Bone marrow (tissue), 2 donors: Measurements from ENCODE around the gene ITGA7.

ENCODE experiments used
- DNase-seq, 2 donors: peaks; one replicate each; lab custom pipeline; 2025; lab: John Stamatoyannopoulos, UW

Gene ITGA7, protein sequence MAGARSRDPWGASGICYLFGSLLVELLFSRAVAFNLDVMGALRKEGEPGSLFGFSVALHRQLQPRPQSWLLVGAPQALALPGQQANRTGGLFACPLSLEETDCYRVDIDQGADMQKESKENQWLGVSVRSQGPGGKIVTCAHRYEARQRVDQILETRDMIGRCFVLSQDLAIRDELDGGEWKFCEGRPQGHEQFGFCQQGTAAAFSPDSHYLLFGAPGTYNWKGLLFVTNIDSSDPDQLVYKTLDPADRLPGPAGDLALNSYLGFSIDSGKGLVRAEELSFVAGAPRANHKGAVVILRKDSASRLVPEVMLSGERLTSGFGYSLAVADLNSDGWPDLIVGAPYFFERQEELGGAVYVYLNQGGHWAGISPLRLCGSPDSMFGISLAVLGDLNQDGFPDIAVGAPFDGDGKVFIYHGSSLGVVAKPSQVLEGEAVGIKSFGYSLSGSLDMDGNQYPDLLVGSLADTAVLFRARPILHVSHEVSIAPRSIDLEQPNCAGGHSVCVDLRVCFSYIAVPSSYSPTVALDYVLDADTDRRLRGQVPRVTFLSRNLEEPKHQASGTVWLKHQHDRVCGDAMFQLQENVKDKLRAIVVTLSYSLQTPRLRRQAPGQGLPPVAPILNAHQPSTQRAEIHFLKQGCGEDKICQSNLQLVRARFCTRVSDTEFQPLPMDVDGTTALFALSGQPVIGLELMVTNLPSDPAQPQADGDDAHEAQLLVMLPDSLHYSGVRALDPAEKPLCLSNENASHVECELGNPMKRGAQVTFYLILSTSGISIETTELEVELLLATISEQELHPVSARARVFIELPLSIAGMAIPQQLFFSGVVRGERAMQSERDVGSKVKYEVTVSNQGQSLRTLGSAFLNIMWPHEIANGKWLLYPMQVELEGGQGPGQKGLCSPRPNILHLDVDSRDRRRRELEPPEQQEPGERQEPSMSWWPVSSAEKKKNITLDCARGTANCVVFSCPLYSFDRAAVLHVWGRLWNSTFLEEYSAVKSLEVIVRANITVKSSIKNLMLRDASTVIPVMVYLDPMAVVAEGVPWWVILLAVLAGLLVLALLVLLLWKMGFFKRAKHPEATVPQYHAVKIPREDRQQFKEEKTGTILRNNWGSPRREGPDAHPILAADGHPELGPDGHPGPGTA

DNA sequence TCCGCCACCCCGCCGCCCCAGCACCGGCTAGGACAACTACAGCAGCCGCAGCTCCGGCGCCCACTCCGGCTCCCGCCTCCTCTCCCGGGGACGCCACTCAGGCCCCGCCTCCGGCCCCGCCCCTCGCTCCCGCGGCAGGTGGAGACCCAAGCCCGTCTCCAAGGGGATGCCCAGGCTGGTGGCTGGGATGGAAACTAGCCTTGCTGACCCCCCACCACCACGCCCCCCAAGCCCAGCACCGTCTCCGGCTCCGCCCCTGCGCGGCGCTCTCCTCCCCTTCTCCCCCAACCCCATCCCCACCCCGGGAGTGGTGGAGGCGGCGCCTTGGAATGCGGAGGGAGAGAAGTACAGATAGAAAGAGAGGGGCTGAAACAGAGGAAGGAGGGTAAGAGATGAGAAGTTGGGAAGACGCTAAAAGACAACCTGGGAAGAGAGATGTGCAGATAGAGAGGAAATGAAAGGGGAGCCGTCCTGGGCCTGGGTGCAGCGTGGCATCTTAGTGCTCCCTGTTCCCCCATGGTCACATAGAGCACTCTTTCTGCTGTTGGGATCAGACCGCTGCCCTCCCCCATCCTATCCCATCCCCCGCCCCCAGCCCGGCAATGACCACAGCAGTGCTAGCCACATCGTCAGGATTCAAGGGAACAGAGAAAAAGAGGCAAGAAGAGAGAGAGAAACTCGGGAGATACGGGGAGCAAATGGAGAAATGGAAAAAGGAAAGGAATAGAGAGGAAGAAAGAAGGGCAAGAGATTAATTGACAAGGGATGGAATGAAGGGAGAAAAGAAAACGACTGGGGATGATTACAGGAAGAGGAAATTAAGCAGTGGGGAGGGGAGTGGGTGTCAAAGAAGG is at the start of gene ITGA7:
Gene ITGA7, minus strand, starts transcription at position 64 of the 854 bp plus-strand sequence. CDS start 222 bp downstream, outside the sequence.
- no peak for DNase-seq

- no peak for DNase-seq
Observed at GRCh38 chr12:55755246-55755645, 47.5 kb upstream of the ITGA7 start.

DNA sequence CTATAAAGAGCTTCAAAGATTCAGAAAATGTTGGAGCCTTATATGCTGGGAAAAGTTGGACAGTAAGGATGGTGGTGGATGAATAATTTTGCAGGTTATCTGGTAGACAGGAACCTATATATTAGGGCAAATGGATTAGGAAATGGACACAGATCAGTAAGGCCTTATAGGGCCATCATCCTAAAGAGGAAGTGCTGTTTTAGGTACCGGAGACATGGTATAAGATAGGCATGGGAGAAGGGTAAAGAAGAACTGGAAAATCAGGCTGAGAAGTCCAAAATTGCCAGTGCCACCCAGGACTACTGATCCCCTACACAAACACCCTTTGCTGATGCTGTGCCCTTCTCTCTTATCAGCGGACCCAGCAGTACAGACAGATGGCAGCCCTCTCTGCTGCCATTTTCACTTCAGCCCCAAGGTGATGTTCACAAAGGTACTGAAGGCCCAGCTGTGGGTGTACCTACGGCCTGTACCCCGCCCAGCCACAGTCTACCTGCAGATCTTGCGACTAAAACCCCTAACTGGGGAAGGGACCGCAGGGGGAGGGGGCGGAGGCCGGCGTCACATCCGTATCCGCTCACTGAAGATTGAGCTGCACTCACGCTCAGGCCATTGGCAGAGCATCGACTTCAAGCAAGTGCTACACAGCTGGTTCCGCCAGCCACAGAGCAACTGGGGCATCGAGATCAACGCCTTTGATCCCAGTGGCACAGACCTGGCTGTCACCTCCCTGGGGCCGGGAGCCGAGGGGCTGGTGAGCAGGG is 40.7 kb upstream of the ITGA7 start:
- no peak for DNase-seq

DNA sequence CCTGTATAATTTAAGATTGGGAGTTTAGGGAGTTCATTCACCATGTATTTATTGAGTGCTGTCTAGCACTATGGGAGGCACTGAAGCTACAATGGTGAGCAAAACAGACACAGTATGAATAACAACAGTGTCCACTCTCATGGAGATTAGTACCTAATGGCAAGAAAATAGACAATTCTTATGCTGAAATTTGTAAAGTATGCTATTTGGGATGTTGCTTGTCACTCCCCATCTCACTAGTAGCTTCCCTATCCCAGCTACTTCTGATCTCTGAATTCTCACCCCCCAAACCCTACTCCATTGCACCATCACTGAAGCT is 39.2 kb upstream of the ITGA7 start:
- DNase-seq: no peak

DNA sequence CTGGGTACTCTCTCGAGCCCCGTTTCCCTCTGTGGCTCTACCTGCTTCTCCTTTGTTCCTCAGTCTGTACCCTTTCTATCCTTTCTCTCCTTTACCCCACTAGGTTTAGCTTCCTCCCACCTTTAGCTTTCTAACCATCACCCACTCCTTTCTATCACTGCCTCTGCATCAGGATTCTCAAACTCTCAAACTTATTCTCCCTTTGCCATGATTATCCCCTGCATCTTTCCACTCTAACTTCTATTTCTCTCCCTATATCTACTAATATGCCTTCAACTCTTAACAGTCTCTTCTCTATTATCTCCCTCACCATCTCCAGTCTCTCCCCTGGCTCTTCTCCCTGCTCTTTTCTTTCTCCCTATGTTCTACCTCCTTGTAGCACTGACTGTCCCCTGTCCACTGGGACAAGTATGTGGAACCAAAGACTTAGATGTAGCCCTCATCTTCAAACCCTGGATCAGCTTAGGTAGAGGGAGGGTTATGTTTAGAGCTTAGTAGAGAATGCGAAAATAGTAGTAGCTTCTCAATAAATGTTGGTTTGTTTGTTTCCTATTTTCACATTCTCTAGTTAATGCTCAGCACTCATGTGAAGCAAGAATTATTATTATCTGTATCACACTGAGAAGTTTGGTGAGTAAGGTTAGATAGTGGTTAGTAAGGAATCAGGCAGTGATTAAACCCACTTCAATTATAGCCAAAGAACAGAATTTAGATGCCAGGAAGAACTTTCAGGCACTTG is 38.6 kb upstream of the ITGA7 start:
- no peak for DNase-seq

DNA sequence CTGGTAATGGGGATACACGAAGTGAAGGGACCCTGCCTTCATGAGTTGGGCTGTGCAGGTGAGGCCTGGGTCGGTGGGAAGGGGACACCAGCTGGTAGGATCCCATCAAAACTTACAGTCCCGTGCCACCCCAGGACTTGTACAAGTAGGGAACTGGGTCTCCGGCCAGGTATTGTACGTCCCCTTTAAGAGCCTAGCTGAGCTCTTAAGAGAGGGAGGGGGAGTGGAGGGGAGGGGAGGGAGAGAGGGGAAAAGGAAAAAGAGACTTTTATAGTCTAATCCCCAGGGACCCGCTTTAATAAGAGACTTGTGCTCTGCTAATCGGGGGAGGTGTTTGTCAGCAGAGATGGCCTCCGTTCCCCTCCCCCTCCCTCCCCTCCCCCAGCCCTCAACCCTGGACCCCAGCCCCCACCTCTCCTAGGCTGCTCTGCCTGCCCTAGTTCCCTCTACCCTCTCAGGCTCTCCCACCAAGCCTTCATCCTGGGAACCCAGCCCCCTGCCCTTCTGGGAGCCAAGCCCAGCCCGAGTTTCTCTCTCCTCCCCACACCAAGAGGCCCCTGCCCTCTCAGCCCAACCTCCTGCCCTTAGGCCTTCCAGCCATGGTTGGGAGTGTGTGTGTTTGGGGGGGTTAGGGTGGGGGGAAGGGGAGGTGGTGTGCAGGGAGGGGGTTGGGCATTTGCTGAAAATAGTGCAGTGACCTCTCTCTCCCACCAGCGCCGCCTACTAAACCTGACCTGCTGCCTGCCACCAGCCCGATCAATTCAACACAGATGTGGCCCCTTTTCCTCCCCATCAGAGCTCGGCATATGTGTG is 37.9 kb upstream of the ITGA7 start:
- DNase-seq: no peak

DNA sequence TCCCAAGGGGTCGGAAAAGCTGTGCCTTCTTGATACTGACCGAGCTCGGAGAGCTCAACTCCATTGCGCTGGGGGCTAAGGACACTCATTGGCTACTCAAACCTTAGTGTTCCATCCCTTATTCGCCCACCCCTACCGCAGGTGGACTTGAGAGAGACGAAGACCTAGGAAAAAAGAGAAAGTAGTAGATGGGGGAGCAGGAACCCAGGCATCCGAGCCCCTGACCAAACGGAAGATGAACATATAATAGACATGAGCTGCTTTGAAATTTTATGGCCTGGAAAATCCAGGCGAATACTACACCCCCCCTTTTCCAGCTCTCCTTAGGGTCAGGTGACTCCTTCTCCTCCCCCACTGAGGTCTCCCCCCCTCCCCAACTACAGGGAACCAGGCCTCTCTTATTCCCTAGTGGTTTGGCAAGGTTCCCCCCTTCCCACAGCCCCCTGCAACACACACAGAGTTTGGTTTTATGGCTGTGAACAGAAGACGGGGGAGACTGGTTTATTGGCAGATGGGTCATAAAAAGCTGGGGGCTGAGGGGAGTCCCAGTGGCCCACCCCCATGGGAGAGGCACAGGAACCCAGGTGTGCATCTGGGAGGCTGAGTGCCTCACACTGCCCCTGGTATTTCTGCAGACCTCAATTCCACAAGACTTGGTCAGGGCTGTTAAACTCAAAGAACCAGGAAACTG is 36.8 kb upstream of the ITGA7 start:
- no peak for DNase-seq

GRCh38 chr12:55743406-55744339 is 36.0 kb upstream of the ITGA7 start:
- DNase-seq: peak in 1 of 2 donors; percentile 4

GRCh38 chr12:55742719-55743405 is 35.2 kb upstream of the ITGA7 start, which contains the start of gene GDF11:
Gene GDF11 (plus strand): TSS chr12:55743122. CDS start chr12:55743317, 195 bp downstream.
- DNase-seq: peak; percentile 12 to 40

DNA sequence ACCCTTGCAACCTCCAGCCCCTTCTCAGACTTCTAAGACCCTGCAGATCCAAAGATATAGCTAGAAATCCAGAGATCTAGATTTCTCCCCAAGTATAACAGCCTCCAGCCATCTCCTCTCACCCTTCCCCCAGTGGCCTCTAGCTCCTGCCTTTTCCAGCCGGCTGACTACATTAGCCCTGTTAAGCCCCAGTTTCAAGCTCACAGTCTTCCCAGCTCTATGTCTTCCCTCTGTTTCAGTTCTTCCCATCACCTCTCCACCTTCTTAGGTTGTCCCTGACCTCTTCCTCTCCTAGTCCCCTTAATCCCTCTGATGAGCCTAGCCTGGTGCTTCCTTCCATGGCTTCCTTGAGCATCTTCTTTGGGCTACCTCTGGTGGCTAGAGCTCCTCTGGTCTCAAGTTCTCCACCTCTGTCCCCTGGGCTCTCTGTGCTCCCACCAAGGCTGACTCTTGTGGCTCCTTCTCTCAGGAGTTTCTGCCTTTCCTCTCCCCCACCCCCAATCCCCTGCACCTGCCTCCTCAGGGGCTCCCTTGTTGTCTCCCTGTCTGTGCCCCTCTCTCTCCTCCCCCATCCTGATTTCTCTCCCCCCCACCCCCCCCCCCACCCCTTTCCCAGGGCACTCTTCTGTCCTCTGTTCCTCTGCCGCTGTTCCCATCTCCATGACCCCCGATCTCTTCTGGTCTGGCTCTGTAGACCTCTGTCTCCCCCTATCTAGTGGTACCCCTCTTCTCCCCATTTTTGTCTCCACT is 34.4 kb upstream of the ITGA7 start:
- DNase-seq: no peak

DNA sequence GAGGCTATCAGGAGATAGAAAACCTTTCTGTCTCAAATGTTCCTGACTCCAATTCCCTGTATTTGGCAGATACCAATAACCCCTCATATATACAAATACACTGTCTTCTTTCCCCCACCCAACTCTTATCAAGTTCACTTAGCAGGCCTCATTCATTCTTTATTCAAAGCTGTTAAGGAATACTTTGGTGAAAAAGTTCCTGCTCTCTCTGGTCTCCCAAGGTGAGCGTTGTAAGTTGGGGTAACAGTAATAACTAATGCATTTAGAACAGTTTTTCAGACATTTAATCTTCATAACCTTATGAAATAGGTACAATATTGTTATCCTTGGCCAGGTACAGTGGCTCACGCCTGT is 31.3 kb upstream of the ITGA7 start:
- DNase-seq: no peak

DNA sequence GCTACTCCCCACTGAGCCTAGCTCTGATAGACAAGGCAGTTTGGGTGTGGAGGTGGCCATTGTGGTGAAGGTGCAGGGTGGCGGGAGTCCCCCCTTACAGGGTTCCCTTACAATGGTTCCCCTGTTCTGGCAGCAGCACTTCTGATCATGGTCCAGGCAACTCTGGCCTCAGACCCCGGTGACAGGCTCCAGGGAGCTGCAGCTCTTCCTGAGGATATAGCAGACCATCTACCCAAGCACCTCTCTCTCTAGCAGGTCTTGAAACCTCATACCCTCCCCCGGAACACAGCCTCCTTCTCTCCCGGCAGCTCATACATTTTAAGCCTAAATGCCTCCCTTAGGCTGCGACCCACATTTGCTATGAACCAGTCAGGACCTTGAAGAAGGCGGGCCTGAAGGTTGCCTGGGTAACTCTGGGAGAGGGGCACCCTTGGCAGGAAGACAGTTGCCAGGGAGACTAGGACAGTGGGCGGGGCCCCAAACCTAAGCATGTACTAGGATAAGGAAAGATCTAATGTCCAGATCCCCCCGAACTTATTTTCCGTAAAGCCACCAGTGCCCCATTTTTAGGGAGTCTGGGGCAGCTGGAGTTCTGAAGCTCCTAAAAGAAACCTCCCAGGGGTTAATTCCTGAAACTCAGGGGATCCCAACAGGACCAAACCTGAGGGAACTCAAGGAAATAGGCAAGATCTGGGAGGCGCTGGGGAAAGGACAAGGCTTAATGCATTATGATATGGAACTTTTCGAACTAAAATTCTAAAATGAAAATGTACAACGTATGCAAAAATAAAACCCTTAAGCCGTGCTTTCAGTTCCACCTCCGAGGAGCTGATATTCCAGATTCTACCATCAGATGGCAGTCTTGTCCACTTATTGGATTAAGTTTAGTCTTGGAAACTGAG is 30.7 kb upstream of the ITGA7 start:
- peak; percentile 20 to 73 for DNase-seq

DNA sequence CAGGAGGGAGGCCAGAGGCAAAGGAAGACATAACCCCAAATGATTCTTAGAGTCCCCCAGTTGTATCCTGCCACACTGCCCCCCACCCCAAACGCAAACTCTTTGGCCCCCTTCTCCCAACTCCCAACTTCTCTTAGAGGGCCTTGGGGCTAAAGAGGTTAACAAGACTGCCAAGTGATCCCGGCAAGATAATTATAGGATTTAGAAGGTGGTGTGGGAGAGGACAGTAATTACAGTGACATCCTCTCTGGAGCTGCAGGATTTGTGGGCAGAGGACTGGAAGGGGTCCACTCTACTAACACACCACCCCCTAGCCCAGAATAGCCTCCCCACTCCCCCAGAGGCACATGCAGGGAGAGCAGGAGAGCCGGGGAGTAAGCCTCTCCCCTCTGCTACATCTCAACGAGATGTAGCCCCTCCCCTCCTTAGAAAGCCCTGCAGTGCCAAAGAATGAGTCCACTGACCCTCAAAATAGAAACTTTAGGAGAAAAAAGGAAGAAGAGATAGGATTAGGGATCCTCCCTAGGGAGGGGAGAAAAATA is 29.9 kb upstream of the ITGA7 start:
- no peak for DNase-seq

- peak; percentile 15 to 40 for DNase-seq
Observed at GRCh38 chr12:55736780-55737580, 29.3 kb upstream of the ITGA7 start.
